Ovary (tissue), 9 donors: ENCODE data around the gene OSBPL1A. TPM values are rescaled to one million over a fixed set of nuclear protein-coding genes. Genes with fewer than 3 reads are reported as not detected.
"Not testable (repeated sequence)": the region's sequence is repeated elsewhere in the genome, so short reads cannot be mapped to it uniquely, and the experiment has no call there.

Source experiments
- DNase-seq, 5 donors: peaks; one replicate each; pipeline ENCODE4 v3.0.0-alpha.2; 2019 to 2020
- H3K27ac ChIP-seq, 2 donors: fragments of 200-600 bp; one replicate each; pipeline versions ENCODE4 v1.5.1 to v1.8.0; 2019 to 2022
- H3K27me3 ChIP-seq: fragments of 200-600 bp; one replicate; pipeline ENCODE4 v1.8.0; 2022
- H3K36me3 ChIP-seq: fragments of 200-600 bp; sonication (generic); one replicate; pipeline ENCODE4 v1.5.1; 2019
- H3K4me1 ChIP-seq: one replicate; pipeline ENCODE4 v1.8.1; 2013; ENCODE audit warnings: mild to moderate bottlenecking, moderate library complexity; ENCODE audit not compliant: insufficient read depth
- H3K4me3 ChIP-seq: fragments of 200-600 bp; sonication (generic); one replicate; pipeline ENCODE4 v1.5.1; 2017
- H3K9me3 ChIP-seq, 2 donors: fragments of 200-600 bp in 1 of 2; sonication (generic) in 1 of 2; one replicate each; pipeline versions ENCODE4 v1.5.1 to v1.8.1; 2013 to 2019; ENCODE audit warnings: mild to moderate bottlenecking in 1 of 2, moderate library complexity in 1 of 2
- EP300 ChIP-seq: sonication (generic); formaldehyde crosslinking; IDR thresholded peaks from one replicate; pipeline ENCODE4 v1.6.1; 2017; ENCODE audit warnings: antibody characterized with exemption
- POLR2A ChIP-seq: fragments of 450-650 bp; IDR thresholded peaks from one replicate; pipeline ENCODE4 v1.6.1; 2017; ENCODE audit warnings: antibody characterized with exemption, mild to moderate bottlenecking, moderate library complexity
- WGBS, 3 donors: extraction: QIAGEN DNeasy Blood & Tissue Kit in 1 of 3; methylation state at CpG; one replicate each; pipeline versions ENCODE4 v1.1.5 to v1.1.7; 2013 to 2017; 5-methylcytosine and 5-hydroxymethylcytosine counted together
- intact Hi-C, 4 donors: fragments of 100-400 bp; cut with DNase I; formaldehyde crosslinking; loops; one replicate each; pipeline versions ENCODE4 v1.11.0 to v1.15.1; 2022 to 2023
- polyA plus RNA-seq, 2 donors: library from polyadenylated mRNA; stranded (reverse); fragments of 200-250 nt in 1 of 2; fragments of 350-450 nt in 1 of 2; fragmentation: Illumina TruSeq in 1 of 2; extraction: RNeasy Lipid Tissue Mini Kit (QIAGEN cat#74804) in 1 of 2; gene quantifications; one replicate each; pipeline ENCODE4 v1.2.3, GENCODE V29; 2013 to 2014
- total RNA-seq, 7 donors: library from RNA; depleted of rRNA in 2 of 7; stranded (reverse); fragments of >200 nt in 2 of 7; fragmentation: NEBNext Ultra II Directional in 3 of 7; extraction: Animal tissue kit (Norgen Biotek cat#: 25700) in 3 of 7; gene quantifications; one replicate each; pipeline versions ENCODE4 v1.1.0 to v1.2.4, GENCODE V29; 2016 to 2023
- TF ChIP-seq, protein P1 (sequence below), 3 donors: fragments of 450-650 bp in 2 of 3; fragments of 200-600 bp in 1 of 3; IDR thresholded peaks; one replicate each; pipeline versions ENCODE4 v1.5.1 to v1.8.0; 2016 to 2022; ENCODE audit warnings: antibody characterized with exemption in 3 of 3, mild to moderate bottlenecking in 1 of 3
- donor health status: DM: no; HTN: no; CAD: no; lungs with moderate emphysema.
- donor health status: DM: no; HTN: no; CAD: no.
- donor health status: Bipolar disorder and iron deficiency.
- donor health status: DM: yes; HTN: yes; CAD: no.
- donor health status: DM: no; HTN: no; CAD: no.
- donor health status: DM: yes; HTN: yes; CAD: no.

The OSBPL1A gene
- total and polyA plus RNA-seq, 9 donors: 28.1 to 68.9 (median 40.2) TPM

DNA sequence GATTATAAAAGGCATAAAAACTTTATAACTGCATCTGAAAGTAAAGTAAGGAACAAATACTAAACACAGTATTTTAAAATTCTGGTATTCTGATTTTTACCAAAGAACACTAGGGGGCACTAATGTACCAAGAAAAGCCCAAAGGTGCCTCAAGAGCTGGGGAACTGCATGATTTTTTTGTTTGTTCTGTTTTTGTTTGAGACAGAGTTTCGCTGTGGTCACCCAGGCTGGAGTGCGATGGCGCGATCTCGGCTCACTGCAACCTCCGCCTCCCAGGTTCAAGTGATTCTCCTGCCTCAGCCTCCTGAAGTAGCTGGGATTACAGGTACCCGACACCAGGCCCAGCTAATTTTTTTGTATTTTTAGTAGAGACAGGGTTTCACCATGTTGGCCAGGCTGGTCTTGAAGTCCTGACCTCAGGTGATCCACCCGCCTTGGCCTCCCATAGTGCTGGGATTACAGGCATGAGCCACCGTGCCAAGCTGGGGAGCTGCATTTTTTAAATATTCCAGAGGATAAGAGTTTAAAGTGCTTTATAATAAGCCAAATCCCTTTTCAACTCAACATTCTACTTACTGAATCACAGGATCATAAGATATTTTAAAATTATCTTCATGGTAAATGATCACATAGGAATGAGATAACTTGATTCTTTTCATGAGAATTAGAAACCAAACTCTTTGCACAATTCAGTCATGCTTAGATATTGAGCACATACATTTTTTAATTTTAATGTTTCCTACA is 37.7 kb downstream of the OSBPL1A start:
- peak in 2 of 5 donors; percentile 31 to 39 for DNase-seq
- not testable (repeated sequence) for H3K4me1 ChIP-seq, H3K4me3 ChIP-seq, H3K27ac ChIP-seq, H3K36me3 ChIP-seq, H3K9me3 ChIP-seq, H3K27me3 ChIP-seq
- intact Hi-C loops: loop anchor here in 3 of 4 donors (2.0 to 5.0 kb wide), 2 partner anchors 127 to 129 kb away; no protein-coding TSS in a partner anchor
- TF ChIP-seq, protein P1, sequence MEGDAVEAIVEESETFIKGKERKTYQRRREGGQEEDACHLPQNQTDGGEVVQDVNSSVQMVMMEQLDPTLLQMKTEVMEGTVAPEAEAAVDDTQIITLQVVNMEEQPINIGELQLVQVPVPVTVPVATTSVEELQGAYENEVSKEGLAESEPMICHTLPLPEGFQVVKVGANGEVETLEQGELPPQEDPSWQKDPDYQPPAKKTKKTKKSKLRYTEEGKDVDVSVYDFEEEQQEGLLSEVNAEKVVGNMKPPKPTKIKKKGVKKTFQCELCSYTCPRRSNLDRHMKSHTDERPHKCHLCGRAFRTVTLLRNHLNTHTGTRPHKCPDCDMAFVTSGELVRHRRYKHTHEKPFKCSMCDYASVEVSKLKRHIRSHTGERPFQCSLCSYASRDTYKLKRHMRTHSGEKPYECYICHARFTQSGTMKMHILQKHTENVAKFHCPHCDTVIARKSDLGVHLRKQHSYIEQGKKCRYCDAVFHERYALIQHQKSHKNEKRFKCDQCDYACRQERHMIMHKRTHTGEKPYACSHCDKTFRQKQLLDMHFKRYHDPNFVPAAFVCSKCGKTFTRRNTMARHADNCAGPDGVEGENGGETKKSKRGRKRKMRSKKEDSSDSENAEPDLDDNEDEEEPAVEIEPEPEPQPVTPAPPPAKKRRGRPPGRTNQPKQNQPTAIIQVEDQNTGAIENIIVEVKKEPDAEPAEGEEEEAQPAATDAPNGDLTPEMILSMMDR (IDR thresholded peaks at IDR 0.05): peak; percentile 56 to 70 (median 65)
- 8 to 13% (median 9%) methylated on average over 9 of the region's 9 CpGs for WGBS, 3 donors

DNA sequence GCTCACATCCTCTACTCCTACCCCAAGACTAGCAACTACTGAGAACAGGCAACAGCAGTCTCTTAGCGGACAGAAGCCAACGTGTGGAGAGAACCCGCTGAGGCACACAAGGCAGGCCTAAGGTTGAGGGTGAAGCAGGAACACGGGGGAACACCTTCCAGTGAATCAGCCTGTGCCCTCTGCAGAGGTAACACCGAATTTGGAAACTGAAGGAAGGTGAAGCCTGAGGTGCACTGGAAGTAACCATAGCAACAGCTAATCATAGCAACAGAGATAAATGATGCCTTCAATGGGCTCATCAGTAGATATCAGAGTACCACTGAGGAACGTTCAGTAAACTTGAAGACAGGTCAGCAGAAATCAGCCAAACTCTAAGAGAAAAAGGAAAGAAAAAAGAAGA is 43.3 kb downstream of the OSBPL1A start:
- no peak for DNase-seq
- no peaks in the 10 kb centered on the region for H3K9me3 ChIP-seq
- no peak for TF ChIP-seq EP300
- TF ChIP-seq, protein P1 (IDR thresholded peaks at IDR 0.05): no peak
- TF ChIP-seq POLR2A: no peak
- intact Hi-C loops: no loop called here
- no peaks in the 10 kb centered on the region for H3K27me3 ChIP-seq
- no peak overlapping the region for H3K27ac ChIP-seq
- whole genome bisulfite sequencing, 3 donors: 81 to 85% (median 81%) methylated on average over 6 of the region's 6 CpGs
- no peaks in the 10 kb centered on the region for H3K36me3 ChIP-seq
- H3K4me3 ChIP-seq: no peak overlapping the region
- no peaks in the 10 kb centered on the region for H3K4me1 ChIP-seq

DNA sequence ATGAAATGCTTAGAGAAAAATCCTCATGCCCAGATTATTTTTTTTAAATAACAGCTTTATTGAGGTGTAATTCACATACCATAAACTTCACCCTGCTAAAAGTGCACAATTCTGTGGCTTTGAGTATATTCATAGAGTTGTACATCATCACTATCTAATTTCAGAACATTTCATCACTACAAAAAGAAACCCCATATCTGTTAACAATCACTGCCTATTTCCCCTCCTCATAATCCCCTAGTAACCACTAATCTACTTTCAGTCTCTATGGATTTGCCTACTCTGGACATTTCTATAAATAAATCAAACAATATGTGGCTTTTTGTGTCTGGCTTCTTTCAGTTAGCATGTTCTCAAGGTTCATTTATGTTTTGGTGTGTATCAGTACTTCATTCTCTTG is 51.4 kb downstream of the OSBPL1A start:
- H3K36me3 ChIP-seq: no peaks in the 10 kb centered on the region
- H3K4me3 ChIP-seq: no peak overlapping the region
- no peak overlapping the region for H3K27ac ChIP-seq
- no peak for DNase-seq
- TF ChIP-seq POLR2A (no peak), EP300 (no peak)
- TF ChIP-seq, protein P1 (IDR thresholded peaks at IDR 0.05): no peak
- intact Hi-C loops: no loop called here
- no peaks in the 10 kb centered on the region for H3K27me3 ChIP-seq
- H3K9me3 ChIP-seq: no peaks in the 10 kb centered on the region
- H3K4me1 ChIP-seq: no peaks in the 10 kb centered on the region

DNA sequence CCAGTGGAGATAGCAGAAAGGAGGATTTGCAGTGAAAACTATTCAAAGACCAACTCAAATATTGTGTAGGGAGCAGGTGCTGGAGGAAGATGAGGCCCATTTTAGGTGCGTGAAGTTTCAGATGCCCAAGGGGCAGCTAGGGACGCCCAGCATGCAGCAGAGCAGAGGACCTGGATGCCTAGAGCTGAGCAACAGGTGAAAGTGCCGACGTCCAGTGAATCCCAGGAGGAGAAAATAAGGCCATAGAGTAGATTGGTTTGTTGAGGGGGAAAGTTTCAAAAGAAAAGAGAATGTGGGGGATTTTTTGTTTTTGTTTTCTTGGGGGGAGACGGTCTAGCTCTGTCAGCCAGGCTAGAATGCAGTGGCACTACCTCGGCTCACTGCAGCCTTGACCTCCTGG is 53.1 kb downstream of the OSBPL1A start:
- H3K9me3 ChIP-seq: no peaks in the 10 kb centered on the region
- intact Hi-C loops: no loop called here
- H3K36me3 ChIP-seq: no peaks in the 10 kb centered on the region
- H3K27ac ChIP-seq: no peak overlapping the region
- WGBS, 3 donors: 90 to 93% (median 91%) methylated on average over 6 of the region's 6 CpGs
- no peaks in the 10 kb centered on the region for H3K4me1 ChIP-seq
- no peak for DNase-seq
- TF ChIP-seq EP300 (no peak), POLR2A (no peak)
- TF ChIP-seq, protein P1 (IDR thresholded peaks at IDR 0.05): no peak
- no peaks in the 10 kb centered on the region for H3K27me3 ChIP-seq
- H3K4me3 ChIP-seq: no peak overlapping the region
